GM18511 (cell line): Measurements from ENCODE around the gene PHF2.

Source experiments
- ATAC-seq: cut with Tn5 transposase; IDR thresholded peaks from one replicate; pipeline ENCODE4 v1.9.1; 2021; ENCODE audit warnings: mild to moderate bottlenecking, moderate library complexity; ENCODE audit not compliant: unreplicated experiment

PHF2 gene

GRCh38 chr9:93567271-93567959 is 9.0 kb upstream of the PHF2 start:
- peak; percentile 1 for ATAC-seq

- no peak for ATAC-seq
These were observed 8.2 kb upstream of the PHF2 start for GRCh38 chr9:93568169-93568568.

- no peak for ATAC-seq
These were observed 6.7 kb upstream of the PHF2 start for GRCh38 chr9:93569621-93570174.

GRCh38 chr9:93572221-93572620 is 4.2 kb upstream of the PHF2 start:
- ATAC-seq = no peak

- no peak for ATAC-seq
These were observed 3.5 kb upstream of the PHF2 start for GRCh38 chr9:93572636-93573515.

GRCh38 chr9:93573516-93573828 is 2.9 kb upstream of the PHF2 start:
- no peak for ATAC-seq

- no peak for ATAC-seq
These were observed 2.1 kb upstream of the PHF2 start for GRCh38 chr9:93574091-93574899.

- ATAC-seq = no peak
These were observed 1.2 kb upstream of the PHF2 start for GRCh38 chr9:93574900-93575795.

- peak; percentile 51 for ATAC-seq
These were observed 557 bp upstream of the PHF2 start for GRCh38 chr9:93575796-93576257.

- peak; percentile 23 for ATAC-seq
These were observed 942 bp downstream of the PHF2 start for GRCh38 chr9:93577078-93577974.

GRCh38 chr9:93577975-93578682 is 1.7 kb downstream of the PHF2 start:
- ATAC-seq = no peak

GRCh38 chr9:93578844-93579243 is 2.5 kb downstream of the PHF2 start:
- ATAC-seq = no peak

- ATAC-seq = no peak
These were observed 3.5 kb downstream of the PHF2 start for GRCh38 chr9:93579711-93580516.

- ATAC-seq = no peak
These were observed 4.4 kb downstream of the PHF2 start for GRCh38 chr9:93580654-93581380.

GRCh38 chr9:93582115-93582514 is 5.7 kb downstream of the PHF2 start:
- ATAC-seq = no peak

GRCh38 chr9:93582550-93582949 is 6.2 kb downstream of the PHF2 start:
- ATAC-seq = no peak

GRCh38 chr9:93585259-93585658 is 8.9 kb downstream of the PHF2 start:
- no peak for ATAC-seq
